Measurements from ENCODE around the gene RUFY4. TPM values are rescaled to one million over a fixed set of nuclear protein-coding genes. Genes with fewer than 3 reads are reported as not detected.

RUFY4 gene
- total and polyA plus RNA-seq, 9 of the 15 experiments (the other 6 are each of a cell fraction or from before 2014, with no cell fraction given), result not detected

GRCh38 chr2:218023636-218024035 is 45.4 kb upstream of the RUFY4 start:
- FAIRE-seq (no peak), DNase-seq (ENCODE audit: extremely low read depth in 1 of 4, low spot score in 3 of 4) (no peak), ATAC-seq (no peak)
- intact Hi-C loops (cut with micrococcal nuclease), result no loop called here
- no peaks in the 10 kb centered on the region for H3K36me3 ChIP-seq (ENCODE audit: control insufficient read depth, insufficient read depth, low read length)
- no peak overlapping the region for H3K27ac ChIP-seq (ENCODE audit: extremely low read depth, low read depth, low read length)
- H3K4me2 ChIP-seq (ENCODE audit: insufficient read depth, low read length), result no peak overlapping the region
- H2AFZ ChIP-seq (ENCODE audit: low read depth, low read length), result no peak overlapping the region
- in situ Hi-C loops (cut with MboI), result no loop called here
- BruUV-seq (replicated peaks), result no TSS peak
- H3K4me3 ChIP-seq, result no peak overlapping the region
- H3K4me1 ChIP-seq (replicated peaks in 1 of 2; ENCODE audit: control insufficient read depth in 2 of 2, insufficient read depth in 2 of 2, low read length in 2 of 2), result no peaks in the 10 kb centered on the region
- H3K9me3 ChIP-seq (replicated peaks; ENCODE audit: control insufficient read depth, insufficient read depth, low read depth, low read length), result no peaks in the 10 kb centered on the region
- TF ChIP-seq, protein P1, sequence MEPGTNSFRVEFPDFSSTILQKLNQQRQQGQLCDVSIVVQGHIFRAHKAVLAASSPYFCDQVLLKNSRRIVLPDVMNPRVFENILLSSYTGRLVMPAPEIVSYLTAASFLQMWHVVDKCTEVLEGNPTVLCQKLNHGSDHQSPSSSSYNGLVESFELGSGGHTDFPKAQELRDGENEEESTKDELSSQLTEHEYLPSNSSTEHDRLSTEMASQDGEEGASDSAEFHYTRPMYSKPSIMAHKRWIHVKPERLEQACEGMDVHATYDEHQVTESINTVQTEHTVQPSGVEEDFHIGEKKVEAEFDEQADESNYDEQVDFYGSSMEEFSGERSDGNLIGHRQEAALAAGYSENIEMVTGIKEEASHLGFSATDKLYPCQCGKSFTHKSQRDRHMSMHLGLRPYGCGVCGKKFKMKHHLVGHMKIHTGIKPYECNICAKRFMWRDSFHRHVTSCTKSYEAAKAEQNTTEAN (CRISPR knock-in tag; IDR thresholded peaks at IDR 0.05), result no peak
- TF ChIP-seq POLR2B (IDR thresholded peaks at IDR 0.05; ENCODE audit: low read depth, partially characterized antibody) (no peak), ZNF212 (CRISPR knock-in tag; IDR thresholded peaks at IDR 0.05) (no peak), FIP1L1 (IDR thresholded peaks at IDR 0.05; ENCODE audit: low read depth, low read length, poor library complexity, severe bottlenecking) (no peak), ZNF79 (CRISPR knock-in tag; IDR thresholded peaks at IDR 0.05; ENCODE audit: low read depth) (no peak), ARNT (IDR thresholded peaks at IDR 0.05) (no peak), ZNF41 (CRISPR knock-in tag; conservative IDR thresholded peaks at IDR 0.05) (no peak), ZFP30 (CRISPR knock-in tag; IDR thresholded peaks at IDR 0.05; ENCODE audit: borderline replicate concordance) (no peak), ZNF143 (CRISPR knock-in tag; IDR thresholded peaks at IDR 0.05) (no peak), ATF4 (CRISPR knock-in tag; IDR thresholded peaks at IDR 0.05) (no peak), OTX1 (CRISPR knock-in tag; IDR thresholded peaks at IDR 0.05) (no peak), ZFP36 (IDR thresholded peaks at IDR 0.05; ENCODE audit: low read depth, low read length, partially characterized antibody) (no peak), XRCC3 (IDR thresholded peaks at IDR 0.05) (no peak), SAP30 (IDR thresholded peaks at IDR 0.05; ENCODE audit: borderline replicate concordance, insufficient read depth, low read depth, low read length, poor library complexity, severe bottlenecking) (no peak)
- TF ChIP-seq, protein P2, sequence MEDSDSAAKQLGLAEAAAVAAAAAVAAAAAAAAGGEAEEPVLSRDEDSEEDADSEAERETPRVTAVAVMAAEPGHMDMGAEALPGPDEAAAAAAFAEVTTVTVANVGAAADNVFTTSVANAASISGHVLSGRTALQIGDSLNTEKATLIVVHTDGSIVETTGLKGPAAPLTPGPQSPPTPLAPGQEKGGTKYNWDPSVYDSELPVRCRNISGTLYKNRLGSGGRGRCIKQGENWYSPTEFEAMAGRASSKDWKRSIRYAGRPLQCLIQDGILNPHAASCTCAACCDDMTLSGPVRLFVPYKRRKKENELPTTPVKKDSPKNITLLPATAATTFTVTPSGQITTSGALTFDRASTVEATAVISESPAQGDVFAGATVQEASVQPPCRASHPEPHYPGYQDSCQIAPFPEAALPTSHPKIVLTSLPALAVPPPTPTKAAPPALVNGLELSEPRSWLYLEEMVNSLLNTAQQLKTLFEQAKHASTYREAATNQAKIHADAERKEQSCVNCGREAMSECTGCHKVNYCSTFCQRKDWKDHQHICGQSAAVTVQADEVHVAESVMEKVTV (CRISPR knock-in tag; IDR thresholded peaks at IDR 0.05), result no peak
- H3K9me1 ChIP-seq (ENCODE audit: control insufficient read depth, insufficient read depth, low read length), result no peaks in the 10 kb centered on the region
- H3K27me3 ChIP-seq (ENCODE audit: control insufficient read depth in 2 of 2, insufficient read depth in 2 of 2, low read length in 2 of 2), result peaks cover 0 to 7% of the 10 kb centered on the region in 2 experiments; a peak in 1 of 5 replicates
- no peaks in the 10 kb centered on the region for H4K20me1 ChIP-seq (replicated peaks; ENCODE audit: control insufficient read depth, insufficient read depth, low read length)
- no peak overlapping the region for H3K9ac ChIP-seq (ENCODE audit: insufficient read depth in 1 of 2, low read depth in 2 of 2, low read length in 2 of 2)
- WGBS (ENCODE audit: insufficient coverage, low coverage, missing lambda C conversion rate), result 6% methylated on average over 2 of the region's 3 CpGs
- no peaks in the 10 kb centered on the region for H3K79me2 ChIP-seq (ENCODE audit: control insufficient read depth, insufficient read depth, low read length)
- ChIA-PET CTCF (ENCODE audit: low intra/inter-chr PET ratio) (no interaction called here), POLR2A (no interaction called here)

All from K562 (cell line).